ENCODE data around the gene VWA1.
"Not testable (repeated sequence)": the region's sequence is repeated elsewhere in the genome, so short reads cannot be mapped to it uniquely, and the experiment has no call there.

The VWA1 gene

DNA sequence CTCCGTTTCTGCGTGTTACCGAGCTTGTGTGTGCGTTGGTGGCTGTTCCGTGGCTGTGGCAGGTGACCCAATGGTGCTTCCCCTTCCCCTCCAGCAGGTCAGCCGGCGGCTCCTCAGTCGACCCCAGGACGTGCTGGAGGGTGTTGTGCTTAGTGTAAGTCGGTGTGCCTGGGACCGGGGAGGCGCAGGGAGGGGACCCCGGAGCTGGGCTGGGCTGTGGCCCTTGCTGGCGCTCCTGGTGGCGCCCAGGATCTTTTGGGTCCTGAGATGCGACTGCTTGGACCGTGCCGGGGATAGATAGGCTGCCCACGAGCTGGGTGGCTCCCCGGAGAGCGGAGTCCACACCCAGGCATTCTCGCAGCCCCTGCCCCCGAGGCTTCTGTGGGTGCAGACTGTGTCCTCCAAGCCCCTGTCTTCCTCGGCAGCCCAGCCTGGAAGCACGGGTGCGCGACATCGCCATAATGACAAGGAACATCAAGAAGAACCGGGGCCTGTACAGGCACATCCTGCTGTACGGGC is 19.9 kb downstream of the VWA1 start:
- in situ Hi-C loops (cut with MboI; ENCODE audit: low sequenced_read_pairs), result no loop called here

- in situ Hi-C loops (cut with MboI; ENCODE audit: low sequenced_read_pairs), result not testable (repeated sequence)
Measured at GRCh38 chr1:1455934-1456333, 20.4 kb downstream of the VWA1 start.

DNA sequence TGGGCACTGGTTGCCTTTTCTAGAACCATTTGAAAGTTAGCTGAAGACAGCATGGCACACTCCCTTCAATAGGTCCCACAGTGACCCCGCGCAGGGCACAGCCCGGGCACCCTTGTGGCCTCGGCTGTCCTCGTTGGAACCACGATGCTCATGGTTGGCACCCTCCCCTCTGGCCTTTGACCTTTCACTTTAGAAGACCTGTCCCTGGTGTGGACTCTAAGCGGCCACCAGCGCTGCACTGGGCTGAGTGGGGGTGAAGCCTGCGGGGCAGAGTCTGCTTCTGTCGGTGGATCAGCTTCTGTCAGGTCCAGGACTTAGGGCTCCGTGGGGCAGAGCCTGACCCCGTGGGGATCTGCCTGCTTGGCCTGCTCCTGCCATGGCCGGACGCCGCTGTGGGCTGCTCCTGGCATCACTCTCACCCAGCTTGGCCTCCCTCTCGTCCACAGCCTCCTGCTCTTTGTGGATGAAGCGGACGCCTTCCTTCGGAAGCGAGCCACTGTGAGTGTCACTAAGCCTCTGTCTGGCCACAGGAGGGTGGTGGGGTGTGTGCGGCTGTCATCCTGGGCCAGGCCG is 21.3 kb downstream of the VWA1 start:
- in situ Hi-C loops (cut with MboI; ENCODE audit: low sequenced_read_pairs), result not testable (repeated sequence)

DNA sequence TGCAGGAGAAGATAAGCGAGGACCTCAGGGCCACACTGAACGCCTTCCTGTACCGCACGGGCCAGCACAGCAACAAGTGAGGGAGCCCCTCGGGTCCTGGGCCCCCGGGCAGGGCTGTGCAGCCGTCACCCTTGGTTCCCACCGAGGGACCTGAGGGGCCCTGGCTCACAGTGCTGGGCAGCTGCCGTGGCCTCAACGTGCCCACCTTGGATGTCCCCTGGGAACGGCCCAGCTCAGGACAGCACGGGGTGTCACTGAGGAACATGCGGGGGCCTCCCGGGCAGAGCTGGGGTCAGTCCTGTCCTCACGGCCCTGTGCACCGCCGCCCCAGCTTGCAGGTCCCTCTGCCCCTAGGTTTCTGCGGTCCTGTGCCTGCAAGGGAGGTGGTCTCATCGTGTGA is 23.7 kb downstream of the VWA1 start:
- in situ Hi-C loops (cut with MboI; ENCODE audit: low sequenced_read_pairs), result not testable (repeated sequence)

GRCh38 chr1:1459711-1460110 is 24.2 kb downstream of the VWA1 start:
- in situ Hi-C loops (cut with MboI; ENCODE audit: low sequenced_read_pairs), result not testable (repeated sequence)

DNA sequence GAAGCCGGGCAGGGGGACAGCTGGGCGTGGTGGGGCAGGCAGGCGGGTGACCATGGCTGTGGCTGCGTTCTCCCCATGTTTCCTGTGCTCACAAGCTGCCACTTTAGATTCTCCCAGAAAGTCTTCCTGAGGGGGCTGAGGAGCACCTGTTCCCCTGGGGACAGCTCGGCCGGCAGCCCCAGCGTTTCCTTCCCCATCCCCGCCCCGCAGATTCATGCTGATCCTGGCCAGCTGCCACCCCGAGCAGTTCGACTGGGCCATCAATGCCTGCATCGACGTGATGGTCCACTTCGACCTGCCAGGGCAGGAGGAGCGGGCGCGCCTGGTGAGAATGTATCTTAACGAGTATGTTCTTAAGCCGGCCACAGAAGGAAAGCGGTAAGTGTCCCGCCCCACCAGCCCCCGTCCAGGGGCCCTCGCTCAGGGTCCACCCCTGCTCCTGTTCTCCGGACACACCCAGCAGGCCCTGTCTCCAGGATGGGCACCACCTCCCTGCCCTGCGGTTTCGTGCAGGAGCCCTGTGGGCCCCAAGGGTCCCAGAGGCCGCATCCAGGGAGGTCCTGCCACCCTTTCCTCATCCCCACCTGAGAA is 25.1 kb downstream of the VWA1 start:
- in situ Hi-C loops (cut with MboI; ENCODE audit: low sequenced_read_pairs), result no loop called here

DNA sequence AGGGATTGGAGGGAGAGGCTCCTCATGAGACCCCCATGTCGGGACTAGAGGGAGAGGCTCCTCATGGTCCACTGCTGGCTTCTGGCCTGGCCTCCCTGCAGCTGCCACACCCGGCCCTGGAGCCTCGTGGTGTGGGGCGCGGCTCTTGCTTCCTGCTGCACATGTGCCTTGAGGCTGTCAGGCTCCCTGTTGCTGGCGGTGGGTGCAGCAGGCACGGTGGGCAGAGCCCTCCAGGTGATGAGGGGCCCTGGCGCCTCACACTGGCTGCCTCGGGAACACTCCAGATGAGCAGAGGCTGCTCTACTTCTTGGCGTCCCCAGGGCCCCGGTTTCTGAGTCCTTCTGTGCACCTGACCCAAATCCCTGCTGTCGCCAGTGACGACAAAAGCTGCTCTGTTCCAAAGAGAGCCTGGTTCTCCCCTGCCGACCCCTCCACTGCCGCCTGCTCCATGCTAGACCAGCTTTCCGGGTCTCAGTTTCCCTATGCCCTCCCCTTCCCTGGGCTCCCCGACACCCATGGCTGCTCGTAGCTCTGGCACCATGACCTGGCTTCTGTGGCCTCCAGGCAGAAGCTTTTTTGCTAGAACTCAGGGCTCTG is 26.3 kb downstream of the VWA1 start:
- in situ Hi-C loops (cut with MboI; ENCODE audit: low sequenced_read_pairs), result no loop called here

- in situ Hi-C loops (cut with MboI; ENCODE audit: low sequenced_read_pairs), result no loop called here
Measured at GRCh38 chr1:1462318-1462966, 27.0 kb downstream of the VWA1 start.

DNA sequence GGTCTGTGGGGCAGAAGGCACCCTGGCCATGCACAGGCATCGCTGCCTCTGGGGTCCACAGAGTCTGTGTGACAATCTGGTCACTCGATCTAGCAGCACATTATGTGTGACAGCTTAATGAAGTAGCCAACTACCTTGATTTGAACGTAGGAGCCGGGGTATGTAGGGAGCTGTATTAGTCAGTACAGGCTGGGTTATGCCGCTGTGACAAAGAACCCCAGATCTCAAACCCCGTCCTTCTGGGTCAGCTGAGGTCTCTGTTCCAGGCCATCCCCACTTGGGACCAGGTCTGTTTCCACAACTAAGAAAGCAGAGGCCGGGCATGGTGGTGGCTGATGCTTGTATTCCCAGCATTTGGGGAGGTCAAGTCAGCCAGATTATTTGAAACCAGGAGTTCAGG is 27.8 kb downstream of the VWA1 start:
- in situ Hi-C loops (cut with MboI; ENCODE audit: low sequenced_read_pairs), result no loop called here

DNA sequence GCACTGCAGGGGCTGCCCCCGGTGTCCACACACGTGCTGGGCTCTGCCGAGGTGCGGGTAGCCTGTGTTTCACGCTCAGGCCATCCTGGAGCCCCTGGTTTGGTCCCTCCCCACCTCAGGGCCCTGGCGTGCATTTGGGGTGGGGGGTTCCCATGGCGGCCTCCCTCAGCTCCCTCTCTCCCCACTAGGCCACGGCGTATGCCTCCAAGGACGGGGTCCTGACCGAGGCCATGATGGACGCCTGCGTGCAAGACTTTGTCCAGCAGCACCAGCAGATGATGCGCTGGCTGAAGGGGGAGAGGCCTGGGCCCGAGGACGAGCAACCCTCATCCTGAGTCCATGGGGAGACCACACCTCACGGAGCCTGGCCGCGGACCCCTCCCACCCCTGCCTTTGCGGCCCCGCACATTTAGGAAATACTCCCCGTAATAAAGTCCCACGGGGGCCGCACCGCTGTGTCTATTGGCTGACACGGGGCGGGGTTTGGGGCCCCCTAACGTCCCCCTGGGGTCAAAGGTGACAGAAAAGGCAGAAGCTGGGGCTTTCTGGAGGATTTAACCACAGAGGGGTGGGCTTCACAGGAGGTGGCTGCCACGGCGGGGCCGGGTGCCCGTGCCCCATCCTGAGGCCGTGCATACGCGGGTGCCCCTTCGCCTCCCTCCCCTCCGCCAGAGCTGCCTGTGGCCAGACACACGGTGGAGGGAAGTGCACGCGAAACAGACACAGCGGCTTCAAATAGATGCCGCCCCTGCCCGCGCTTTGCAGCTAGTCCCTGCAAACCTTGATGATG is 32.9 kb downstream of the VWA1 start:
- in situ Hi-C loops (cut with MboI; ENCODE audit: low sequenced_read_pairs), result not testable (repeated sequence)

GRCh38 chr1:1470626-1471388 is 35.3 kb downstream of the VWA1 start:
- in situ Hi-C loops (cut with MboI; ENCODE audit: low sequenced_read_pairs), result no loop called here

- in situ Hi-C loops (cut with MboI; ENCODE audit: low sequenced_read_pairs), result no loop called here
Measured at GRCh38 chr1:1471389-1472052, 36.0 kb downstream of the VWA1 start, which contains the start of gene ATAD3B. Gene ATAD3B (plus strand): TSS chr1:1471765. CDS start chr1:1471885, 120 bp downstream.

GRCh38 chr1:1472053-1472876 is 36.8 kb downstream of the VWA1 start:
- in situ Hi-C loops (cut with MboI; ENCODE audit: low sequenced_read_pairs), result not testable (repeated sequence)

DNA sequence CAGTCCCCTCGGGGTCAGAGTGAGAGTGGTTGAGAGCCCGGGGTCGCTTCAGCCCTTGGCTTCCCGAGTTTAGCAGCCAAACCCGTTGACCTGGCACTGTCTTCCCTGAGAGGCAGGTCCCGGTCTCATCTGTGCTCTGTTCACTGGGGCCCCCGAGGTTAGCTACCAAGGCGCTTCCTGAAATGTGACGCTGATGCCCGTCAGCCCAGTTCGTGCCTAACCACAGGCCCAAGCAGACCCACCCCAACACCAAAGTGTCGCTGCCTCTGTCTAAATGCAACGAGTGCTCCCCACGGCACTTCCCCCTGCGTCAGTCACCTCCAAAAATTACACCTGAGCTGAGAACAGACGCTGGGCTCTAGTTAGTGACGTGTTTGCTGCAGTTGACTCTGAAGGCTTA is 40.5 kb downstream of the VWA1 start:
- in situ Hi-C loops (cut with MboI; ENCODE audit: low sequenced_read_pairs), result not testable (repeated sequence)

DNA sequence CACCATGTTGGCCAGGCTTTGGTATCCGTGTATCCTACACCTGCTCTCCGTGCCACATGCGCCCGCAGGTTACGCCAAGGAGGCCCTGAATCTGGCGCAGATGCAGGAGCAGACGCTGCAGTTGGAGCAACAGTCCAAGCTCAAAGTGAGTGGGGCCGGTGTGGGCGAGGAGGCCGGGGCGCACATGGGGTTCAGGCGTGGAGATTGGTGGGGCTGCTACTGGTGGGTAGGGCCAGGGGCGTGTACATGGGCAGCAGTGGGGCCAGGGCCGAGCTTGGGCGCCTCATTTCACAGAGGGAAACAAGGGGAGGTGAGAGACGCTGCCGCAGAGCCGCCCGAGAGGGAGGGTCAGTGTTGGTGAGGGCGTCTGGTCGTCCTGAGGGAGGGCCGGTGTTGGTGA is 41.7 kb downstream of the VWA1 start:
- in situ Hi-C loops (cut with MboI; ENCODE audit: low sequenced_read_pairs), result no loop called here

GRCh38 chr1:1479547-1480487 is 44.3 kb downstream of the VWA1 start:
- in situ Hi-C loops (cut with MboI; ENCODE audit: low sequenced_read_pairs), result no loop called here

DNA sequence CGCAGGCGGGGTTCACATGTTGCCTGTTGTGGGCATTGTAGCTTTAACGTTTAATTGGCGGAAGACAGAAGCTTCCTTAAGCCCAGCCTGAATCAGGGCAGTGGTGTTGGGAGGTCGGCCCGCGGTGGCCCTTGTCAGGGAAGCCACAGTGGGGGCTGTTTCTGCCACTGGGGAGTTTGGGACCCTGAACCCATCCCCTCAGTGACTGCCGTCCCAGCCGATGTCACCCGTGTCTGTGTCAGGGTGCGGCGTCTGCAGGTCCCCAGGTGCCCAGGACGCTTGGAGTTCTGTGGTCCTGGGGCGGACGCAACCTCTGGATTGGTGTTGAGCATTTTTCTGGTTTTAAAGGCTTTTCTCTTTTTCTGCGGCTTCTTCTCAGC is 45.0 kb downstream of the VWA1 start:
- in situ Hi-C loops (cut with MboI; ENCODE audit: low sequenced_read_pairs), result not testable (repeated sequence)

GRCh38 chr1:1481811-1482210 is 46.3 kb downstream of the VWA1 start:
- in situ Hi-C loops (cut with MboI; ENCODE audit: low sequenced_read_pairs), result not testable (repeated sequence)
